Ascending aorta (tissue), 2 donors: ENCODE measurements around the gene SCN5A. TPM values are rescaled to one million over a fixed set of nuclear protein-coding genes. Genes with fewer than 3 reads are reported as not detected.

ENCODE experiments used
- DNase-seq, 2 donors: peaks; one replicate each; pipeline ENCODE4 v3.0.0-alpha.2; 2019; ENCODE audit warnings: low spot score in 2 of 2
- H3K27ac ChIP-seq, 2 donors: fragments of 200-600 bp; sonication (generic); one replicate each; pipeline ENCODE4 v1.5.1; 2016 to 2017; ENCODE audit warnings: mild to moderate bottlenecking in 1 of 2
- H3K27me3 ChIP-seq: fragments of 200-600 bp; sonication (generic); one replicate; pipeline ENCODE4 v1.5.1; 2017
- H3K36me3 ChIP-seq, 2 donors: fragments of 200-600 bp; sonication (generic); one replicate each; pipeline ENCODE4 v1.5.1; 2016
- H3K4me1 ChIP-seq, 2 donors: fragments of 200-600 bp; sonication (generic); one replicate each; pipeline ENCODE4 v1.5.1; 2016 to 2017; ENCODE audit warnings: mild to moderate bottlenecking in 1 of 2
- H3K4me3 ChIP-seq, 2 donors: fragments of 200-600 bp; sonication (generic); one replicate each; pipeline ENCODE4 v1.5.1; 2016 to 2017; ENCODE audit warnings: mild to moderate bottlenecking in 1 of 2
- H3K9me3 ChIP-seq, 2 donors: fragments of 200-600 bp; sonication (generic); one replicate each; pipeline ENCODE4 v1.5.1; 2016
- intact Hi-C: fragments of 100-400 bp; cut with DNase I; formaldehyde crosslinking; loops from one replicate; pipeline ENCODE4 v1.15.1; 2023
- total RNA-seq: library from RNA; depleted of rRNA; stranded (reverse); fragments of >200 nt; gene quantifications from one replicate; pipeline ENCODE4 v1.1.0, GENCODE V29; 2016
- TF ChIP-seq, protein P1 (sequence below), 3 experiments: fragments of 200-600 bp in 2 of 3; fragments of 450-650 bp in 1 of 3; sonication (generic) in 2 of 3; IDR thresholded peaks; one replicate each; pipeline ENCODE4 v1.5.1; 2016 to 2019; ENCODE audit warnings: antibody characterized with exemption in 3 of 3, mild to moderate bottlenecking in 1 of 3, moderate library complexity in 1 of 3

Gene SCN5A
- total RNA-seq, 1 donor from 2014 or later = 2.7 TPM

DNA sequence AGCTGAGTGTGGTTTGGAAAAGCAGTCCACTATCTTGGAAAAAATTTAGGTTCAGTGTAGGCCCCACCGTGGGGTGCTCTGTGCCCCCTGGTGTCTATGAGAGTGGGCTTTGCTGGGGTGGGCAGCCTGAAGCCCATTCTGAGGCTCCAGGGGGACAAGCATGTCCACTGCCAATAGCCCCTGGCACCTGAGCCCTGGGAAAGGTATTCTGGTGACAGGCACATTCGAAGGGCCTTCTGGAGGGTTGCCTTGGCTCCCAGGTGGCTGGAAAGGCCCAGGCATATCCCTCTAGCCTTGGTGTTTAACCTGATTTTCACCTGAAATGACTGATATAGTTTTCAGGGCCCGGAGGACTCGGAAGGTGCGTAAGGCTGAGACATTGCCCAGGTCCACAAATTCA, 36.1 kb downstream of the SCN5A start:
- no peaks in the 10 kb centered on the region for H3K9me3 ChIP-seq
- H3K4me1 ChIP-seq = no peaks in the 10 kb centered on the region
- DNase-seq = peak in 1 of 2 donors; percentile 18
- no peaks in the 10 kb centered on the region for H3K36me3 ChIP-seq
- H3K27me3 ChIP-seq = no peaks in the 10 kb centered on the region
- H3K4me3 ChIP-seq = no peak overlapping the region
- TF ChIP-seq, protein P1, sequence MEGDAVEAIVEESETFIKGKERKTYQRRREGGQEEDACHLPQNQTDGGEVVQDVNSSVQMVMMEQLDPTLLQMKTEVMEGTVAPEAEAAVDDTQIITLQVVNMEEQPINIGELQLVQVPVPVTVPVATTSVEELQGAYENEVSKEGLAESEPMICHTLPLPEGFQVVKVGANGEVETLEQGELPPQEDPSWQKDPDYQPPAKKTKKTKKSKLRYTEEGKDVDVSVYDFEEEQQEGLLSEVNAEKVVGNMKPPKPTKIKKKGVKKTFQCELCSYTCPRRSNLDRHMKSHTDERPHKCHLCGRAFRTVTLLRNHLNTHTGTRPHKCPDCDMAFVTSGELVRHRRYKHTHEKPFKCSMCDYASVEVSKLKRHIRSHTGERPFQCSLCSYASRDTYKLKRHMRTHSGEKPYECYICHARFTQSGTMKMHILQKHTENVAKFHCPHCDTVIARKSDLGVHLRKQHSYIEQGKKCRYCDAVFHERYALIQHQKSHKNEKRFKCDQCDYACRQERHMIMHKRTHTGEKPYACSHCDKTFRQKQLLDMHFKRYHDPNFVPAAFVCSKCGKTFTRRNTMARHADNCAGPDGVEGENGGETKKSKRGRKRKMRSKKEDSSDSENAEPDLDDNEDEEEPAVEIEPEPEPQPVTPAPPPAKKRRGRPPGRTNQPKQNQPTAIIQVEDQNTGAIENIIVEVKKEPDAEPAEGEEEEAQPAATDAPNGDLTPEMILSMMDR (IDR thresholded peaks at IDR 0.05) = no peak
- intact Hi-C loops = no loop called here
- no peak overlapping the region for H3K27ac ChIP-seq

DNA sequence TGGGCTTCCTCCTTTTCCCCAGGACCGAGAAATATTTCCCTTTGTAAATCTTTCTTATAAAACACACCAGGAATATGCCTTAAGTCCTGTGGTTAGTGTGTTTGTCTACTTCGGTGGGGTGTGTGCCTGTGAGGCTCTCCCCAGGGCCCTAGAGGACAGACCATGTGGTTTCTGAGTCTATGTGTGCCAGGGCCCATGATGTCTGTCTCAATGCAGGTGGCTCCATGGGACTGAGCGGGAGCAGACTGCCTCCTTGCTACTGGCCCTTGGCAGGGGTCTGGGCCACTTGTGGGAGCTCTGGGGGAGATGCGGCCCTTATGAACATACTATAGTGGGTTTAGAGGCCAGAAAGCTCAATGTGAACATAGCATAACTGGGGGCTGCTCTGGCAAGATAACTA, 37.6 kb downstream of the SCN5A start:
- intact Hi-C loops = no loop called here
- H3K27me3 ChIP-seq = no peaks in the 10 kb centered on the region
- H3K27ac ChIP-seq = no peak overlapping the region
- H3K4me3 ChIP-seq = no peak overlapping the region
- no peaks in the 10 kb centered on the region for H3K9me3 ChIP-seq
- peak in 1 of 2 donors; percentile 12 for DNase-seq
- H3K4me1 ChIP-seq = no peaks in the 10 kb centered on the region
- TF ChIP-seq, protein P1 (IDR thresholded peaks at IDR 0.05) = no peak
- no peaks in the 10 kb centered on the region for H3K36me3 ChIP-seq

DNA sequence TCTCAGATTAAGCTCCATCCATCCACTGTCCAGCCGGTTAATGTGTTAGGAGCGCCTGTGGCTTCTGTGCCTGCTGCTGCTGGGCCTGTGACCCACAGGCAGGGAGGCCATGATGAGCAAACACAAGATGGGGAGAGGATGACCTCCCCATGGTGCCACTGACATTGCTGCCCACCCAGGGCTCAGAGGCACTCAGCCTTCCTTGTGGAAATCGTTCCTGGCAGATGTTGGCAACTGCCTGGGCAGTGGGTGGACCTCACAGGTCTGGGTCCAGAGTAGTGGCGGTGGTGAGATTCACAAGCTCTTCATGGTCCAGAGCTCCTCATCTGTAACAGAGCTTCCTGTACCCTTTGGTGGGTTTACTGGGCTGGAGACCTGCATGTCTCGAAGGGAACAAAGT, 38.6 kb downstream of the SCN5A start:
- Histone ChIP-seq H3K4me3 (no peak overlapping the region), H3K27me3 (no peaks in the 10 kb centered on the region), H3K4me1 (no peaks in the 10 kb centered on the region), H3K36me3 (no peaks in the 10 kb centered on the region), H3K27ac (no peak overlapping the region), H3K9me3 (no peaks in the 10 kb centered on the region)
- DNase-seq = peak in 1 of 2 donors; percentile 44
- intact Hi-C loops = no loop called here
- TF ChIP-seq, protein P1 (IDR thresholded peaks at IDR 0.05) = no peak

GRCh38 chr3:38610436-38610835, 39.1 kb downstream of the SCN5A start:
- Histone ChIP-seq H3K36me3 (no peaks in the 10 kb centered on the region), H3K27ac (no peak overlapping the region), H3K27me3 (no peaks in the 10 kb centered on the region), H3K4me3 (no peak overlapping the region), H3K4me1 (no peaks in the 10 kb centered on the region), H3K9me3 (no peaks in the 10 kb centered on the region)
- peak in 1 of 2 donors; percentile 48 for DNase-seq
- TF ChIP-seq, protein P1 (IDR thresholded peaks at IDR 0.05) = no peak
- intact Hi-C loops = no loop called here

GRCh38 chr3:38609386-38610111, 39.9 kb downstream of the SCN5A start:
- Histone ChIP-seq H3K9me3 (no peaks in the 10 kb centered on the region), H3K4me1 (no peaks in the 10 kb centered on the region), H3K27ac (no peak overlapping the region), H3K4me3 (no peak overlapping the region), H3K36me3 (no peaks in the 10 kb centered on the region), H3K27me3 (no peaks in the 10 kb centered on the region)
- intact Hi-C loops = no loop called here
- DNase-seq = no peak
- TF ChIP-seq, protein P1 (IDR thresholded peaks at IDR 0.05) = no peak
